ENCODE results near the gene PPP1R2B. TPM values are rescaled to one million over a fixed set of nuclear protein-coding genes. Genes with fewer than 3 reads are reported as not detected.
A peak's percentile ranks its signal among the peaks of the same experiment; 100 is the strongest.

Gene PPP1R2B
- total RNA-seq, 1 donor from 2014 or later = not detected

- DNase-seq (no peak), ATAC-seq (no peak)
- H3K9me3 ChIP-seq = no peaks in the 10 kb centered on the region
- no peaks in the 10 kb centered on the region for H3K36me3 ChIP-seq
- no peaks in the 10 kb centered on the region for H3K4me1 ChIP-seq
- no peaks in the 10 kb centered on the region for H3K27me3 ChIP-seq
- peak; percentile 41 for TF ChIP-seq CTCF (IDR thresholded peaks at IDR 0.05)
- intact Hi-C loops (cut with DNase I) = no loop called here
- H3K4me3 ChIP-seq = no peak overlapping the region
- no peak overlapping the region for H3K27ac ChIP-seq
Measured at GRCh38 chr5:156815988-156816599, 34.0 kb upstream of the PPP1R2B start.

- ATAC-seq (no peak), DNase-seq (no peak)
- no peaks in the 10 kb centered on the region for H3K4me1 ChIP-seq
- H3K36me3 ChIP-seq = no peaks in the 10 kb centered on the region
- intact Hi-C loops (cut with DNase I) = no loop called here
- no peak for TF ChIP-seq CTCF (IDR thresholded peaks at IDR 0.05)
- no peaks in the 10 kb centered on the region for H3K27me3 ChIP-seq
- no peaks in the 10 kb centered on the region for H3K9me3 ChIP-seq
- H3K27ac ChIP-seq = no peak overlapping the region
- no peak overlapping the region for H3K4me3 ChIP-seq
Measured at GRCh38 chr5:156819537-156819936, 30.6 kb upstream of the PPP1R2B start.

GRCh38 chr5:156819967-156820581, 30.0 kb upstream of the PPP1R2B start:
- Histone ChIP-seq H3K27ac (no peak overlapping the region), H3K27me3 (no peaks in the 10 kb centered on the region), H3K4me3 (no peak overlapping the region), H3K9me3 (no peaks in the 10 kb centered on the region), H3K36me3 (no peaks in the 10 kb centered on the region), H3K4me1 (no peaks in the 10 kb centered on the region)
- intact Hi-C loops (cut with DNase I) = no loop called here
- no peak for TF ChIP-seq CTCF (IDR thresholded peaks at IDR 0.05)
- no peak for DNase-seq
- ATAC-seq = no peak

- no peak for TF ChIP-seq CTCF (IDR thresholded peaks at IDR 0.05)
- DNase-seq (no peak), ATAC-seq (no peak)
- H3K36me3 ChIP-seq = no peaks in the 10 kb centered on the region
- intact Hi-C loops (cut with DNase I) = no loop called here
- H3K9me3 ChIP-seq = no peaks in the 10 kb centered on the region
- H3K27me3 ChIP-seq = no peaks in the 10 kb centered on the region
- H3K4me3 ChIP-seq = no peak overlapping the region
- H3K4me1 ChIP-seq = no peaks in the 10 kb centered on the region
- H3K27ac ChIP-seq = no peak overlapping the region
Measured at GRCh38 chr5:156824241-156824640, 25.9 kb upstream of the PPP1R2B start.

GRCh38 chr5:156824800-156825199, 25.3 kb upstream of the PPP1R2B start:
- Histone ChIP-seq H3K27ac (no peak overlapping the region), H3K4me3 (no peak overlapping the region), H3K9me3 (no peaks in the 10 kb centered on the region), H3K36me3 (no peaks in the 10 kb centered on the region), H3K4me1 (no peaks in the 10 kb centered on the region), H3K27me3 (no peaks in the 10 kb centered on the region)
- DNase-seq (no peak), ATAC-seq (no peak)
- intact Hi-C loops (cut with DNase I) = no loop called here
- peak; percentile 36 for TF ChIP-seq CTCF (IDR thresholded peaks at IDR 0.05)
